SU-DHL-6 (cell line): ENCODE measurements around the gene OSBPL2.

Experiments used
- H2AFZ ChIP-seq: fragments of 200-600 bp; sonication (generic); 2 replicates; pipeline ENCODE4 v1.6.1; 2014; ENCODE audit warnings: low read depth, mild to moderate bottlenecking, moderate library complexity, mixed read lengths, antibody characterized with exemption, low read length; ENCODE audit not compliant: severe bottlenecking
- H3F3A ChIP-seq: fragments of 200-600 bp; shearing (Covaris generic); 2 replicates; pipeline ENCODE4 v1.6.0; 2016; ENCODE audit warnings: antibody characterized with exemption, mild to moderate bottlenecking; ENCODE audit not compliant: insufficient read depth
- H3K27ac ChIP-seq: fragments of 200-600 bp; sonication (generic); 2 replicates; pipeline ENCODE4 v1.5.1; 2016; ENCODE audit warnings: low read depth, mild to moderate bottlenecking, low read length, moderate library complexity, mixed read lengths
- H3K27me3 ChIP-seq: fragments of 200-600 bp; sonication (generic), shearing (Covaris generic); 2 replicates; pipeline ENCODE4 v1.6.0; 2014; ENCODE audit warnings: mild to moderate bottlenecking, low read length
- H3K36me3 ChIP-seq: fragments of 200-600 bp; sonication (generic); 2 replicates; pipeline ENCODE4 v1.6.1; 2014; ENCODE audit warnings: mild to moderate bottlenecking, low read length, mixed read lengths
- H3K4me2 ChIP-seq: fragments of 300-600, 200-600 bp; shearing (Covaris generic), sonication (generic); 2 replicates; pipeline ENCODE4 v1.6.0; 2014; ENCODE audit warnings: low read length, low read depth, mild to moderate bottlenecking; ENCODE audit not compliant: poor library complexity, severe bottlenecking
- H3K4me3 ChIP-seq: fragments of 200-600 bp; sonication (generic); 2 replicates; pipeline ENCODE4 v1.5.1; 2014; ENCODE audit warnings: antibody characterized with exemption, low read length, mild to moderate bottlenecking, mixed read lengths; ENCODE audit not compliant: insufficient read depth, poor library complexity, severe bottlenecking
- H3K79me2 ChIP-seq: fragments of 200-600 bp; sonication (generic); 2 replicates; pipeline ENCODE4 v1.6.1; 2014; ENCODE audit warnings: mild to moderate bottlenecking, low read length, moderate library complexity; ENCODE audit not compliant: insufficient read depth
- H3K9ac ChIP-seq: fragments of 200-600 bp; sonication (generic); 2 replicates; pipeline ENCODE4 v1.7.0; 2014; ENCODE audit warnings: mild to moderate bottlenecking, low read length
- H3K9me2 ChIP-seq: fragments of 200-600 bp; sonication (generic); replicated peaks from 2 replicates; pipeline ENCODE4 v1.6.1; 2014; ENCODE audit warnings: low read length; ENCODE audit not compliant: insufficient read depth
- H3K9me3 ChIP-seq: fragments of 200-600 bp; sonication (generic); 2 replicates; pipeline ENCODE4 v1.6.1; 2014; ENCODE audit warnings: low read length, mixed read lengths; ENCODE audit not compliant: insufficient read depth
- H4K20me1 ChIP-seq: fragments of 200-600 bp; sonication (generic); 2 replicates; pipeline ENCODE4 v1.6.1; 2014; ENCODE audit warnings: low read depth, mild to moderate bottlenecking, antibody characterized with exemption, low read length, moderate library complexity, mixed read lengths
- EZH2phosphoT487 ChIP-seq: fragments of 200-600 bp; sonication (generic), shearing (Covaris generic); conservative IDR thresholded peaks from 2 replicates; pipeline ENCODE4 v1.6.1; 2018; ENCODE audit warnings: mild to moderate bottlenecking, antibody characterized with exemption, low read length, moderate library complexity, mixed read lengths
- TF ChIP-seq, protein P1 (sequence below): fragments of 200-600 bp; sonication (generic); IDR thresholded peaks from one replicate; pipeline ENCODE4 v1.5.1; 2017; ENCODE audit warnings: antibody characterized with exemption, mild to moderate bottlenecking, low read length, moderate library complexity; ENCODE audit not compliant: insufficient read depth, poor library complexity, severe bottlenecking

OSBPL2 gene

GRCh38 chr20:62309947-62310756 lies 71.8 kb downstream of the OSBPL2 start:
- peaks cover 12% of the 10 kb centered on the region for H3K79me2 ChIP-seq
- H3K9ac ChIP-seq: no peak overlapping the region
- H3F3A ChIP-seq: no peaks in the 10 kb centered on the region
- no peaks in the 10 kb centered on the region for H3K9me2 ChIP-seq
- no peaks in the 10 kb centered on the region for H3K9me3 ChIP-seq
- no peak overlapping the region for H3K4me2 ChIP-seq
- no peaks in the 10 kb centered on the region for H3K27me3 ChIP-seq
- no peak overlapping the region for H3K27ac ChIP-seq
- H3K4me3 ChIP-seq: no peak overlapping the region
- no peaks in the 10 kb centered on the region for H4K20me1 ChIP-seq
- TF ChIP-seq EZH2phosphoT487: no peak
- TF ChIP-seq, protein P1, sequence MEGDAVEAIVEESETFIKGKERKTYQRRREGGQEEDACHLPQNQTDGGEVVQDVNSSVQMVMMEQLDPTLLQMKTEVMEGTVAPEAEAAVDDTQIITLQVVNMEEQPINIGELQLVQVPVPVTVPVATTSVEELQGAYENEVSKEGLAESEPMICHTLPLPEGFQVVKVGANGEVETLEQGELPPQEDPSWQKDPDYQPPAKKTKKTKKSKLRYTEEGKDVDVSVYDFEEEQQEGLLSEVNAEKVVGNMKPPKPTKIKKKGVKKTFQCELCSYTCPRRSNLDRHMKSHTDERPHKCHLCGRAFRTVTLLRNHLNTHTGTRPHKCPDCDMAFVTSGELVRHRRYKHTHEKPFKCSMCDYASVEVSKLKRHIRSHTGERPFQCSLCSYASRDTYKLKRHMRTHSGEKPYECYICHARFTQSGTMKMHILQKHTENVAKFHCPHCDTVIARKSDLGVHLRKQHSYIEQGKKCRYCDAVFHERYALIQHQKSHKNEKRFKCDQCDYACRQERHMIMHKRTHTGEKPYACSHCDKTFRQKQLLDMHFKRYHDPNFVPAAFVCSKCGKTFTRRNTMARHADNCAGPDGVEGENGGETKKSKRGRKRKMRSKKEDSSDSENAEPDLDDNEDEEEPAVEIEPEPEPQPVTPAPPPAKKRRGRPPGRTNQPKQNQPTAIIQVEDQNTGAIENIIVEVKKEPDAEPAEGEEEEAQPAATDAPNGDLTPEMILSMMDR: no peak
- H2AFZ ChIP-seq: no peak overlapping the region
- no peaks in the 10 kb centered on the region for H3K36me3 ChIP-seq

- H3K9ac ChIP-seq: no peak overlapping the region
- H2AFZ ChIP-seq: no peak overlapping the region
- H3K27ac ChIP-seq: no peak overlapping the region
- no peaks in the 10 kb centered on the region for H3K9me3 ChIP-seq
- no peaks in the 10 kb centered on the region for H3K9me2 ChIP-seq
- H3K27me3 ChIP-seq: no peaks in the 10 kb centered on the region
- no peaks in the 10 kb centered on the region for H3K36me3 ChIP-seq
- TF ChIP-seq, protein P1: no peak
- no peak for TF ChIP-seq EZH2phosphoT487
- peaks cover 6% of the 10 kb centered on the region for H3K79me2 ChIP-seq
- no peak overlapping the region for H3K4me3 ChIP-seq
- no peak overlapping the region for H3K4me2 ChIP-seq
- no peaks in the 10 kb centered on the region for H3F3A ChIP-seq
- H4K20me1 ChIP-seq: no peaks in the 10 kb centered on the region
Observed at GRCh38 chr20:62310757-62311121, 72.4 kb downstream of the OSBPL2 start.

- Histone ChIP-seq H3K9me3 (no peaks in the 10 kb centered on the region), H3F3A (no peaks in the 10 kb centered on the region), H3K79me2 (peaks cover 2% of the 10 kb centered on the region), H2AFZ (no peak overlapping the region), H3K27ac (no peak overlapping the region), H4K20me1 (no peaks in the 10 kb centered on the region), H3K9me2 (no peaks in the 10 kb centered on the region), H3K36me3 (no peaks in the 10 kb centered on the region), H3K27me3 (no peaks in the 10 kb centered on the region), H3K9ac (no peak overlapping the region), H3K4me3 (no peak overlapping the region), H3K4me2 (no peak overlapping the region)
- TF ChIP-seq EZH2phosphoT487: no peak
- TF ChIP-seq, protein P1: no peak
Observed at GRCh38 chr20:62311150-62311549, 72.8 kb downstream of the OSBPL2 start.
